IPS-15b (cell line): Measurements from ENCODE around the gene TCHP.
"Not testable (repeated sequence)": the region's sequence is repeated elsewhere in the genome, so short reads cannot be mapped to it uniquely, and the experiment has no call there.

Experiments
- H3K27me3 ChIP-seq: one replicate; pipeline ENCODE4 v1.6.1; 2013; ENCODE audit warnings: low read length; ENCODE audit not compliant: control insufficient read depth, insufficient read depth
- H3K36me3 ChIP-seq: one replicate; pipeline ENCODE4 v1.6.1; 2013; ENCODE audit warnings: low read length; ENCODE audit not compliant: control insufficient read depth, insufficient read depth
- H3K4me1 ChIP-seq: one replicate; pipeline ENCODE4 v1.6.1; 2013; ENCODE audit warnings: mild to moderate bottlenecking, low read length; ENCODE audit not compliant: control insufficient read depth, insufficient read depth
- H3K4me3 ChIP-seq: one replicate; pipeline ENCODE4 v1.5.1; 2013; ENCODE audit warnings: low read depth, low read length
- H3K9ac ChIP-seq: one replicate; pipeline ENCODE4 v1.6.1; 2013; ENCODE audit warnings: low read depth, mild to moderate bottlenecking, low read length
- H3K9me3 ChIP-seq: one replicate; pipeline ENCODE4 v1.6.1; 2013; ENCODE audit warnings: mild to moderate bottlenecking, low read length; ENCODE audit not compliant: control insufficient read depth, insufficient read depth

Gene TCHP

DNA sequence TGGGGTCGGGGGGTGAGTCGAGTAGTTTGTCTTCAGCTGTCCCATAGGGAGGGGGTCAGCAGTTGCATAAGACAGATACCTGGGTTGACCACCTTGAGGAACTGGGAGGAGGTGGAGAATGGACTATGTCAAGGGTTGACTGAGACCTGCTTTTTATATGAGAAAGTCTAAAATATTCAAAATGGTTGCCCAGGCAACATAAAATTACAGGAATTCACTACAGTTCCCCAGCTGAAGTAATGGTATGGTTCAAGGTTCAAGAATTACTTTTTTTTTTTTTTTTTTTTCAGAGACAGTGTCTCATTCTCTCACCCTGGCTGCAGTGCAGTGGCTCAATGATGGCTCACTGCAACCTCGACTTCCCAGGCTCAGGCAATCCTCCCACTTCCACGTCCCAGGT is 5.1 kb upstream of the TCHP start:
- H3K4me3 ChIP-seq: no peak overlapping the region
- H3K4me1 ChIP-seq: no peaks in the 10 kb centered on the region
- no peaks in the 10 kb centered on the region for H3K9me3 ChIP-seq
- peaks cover 57% of the 10 kb centered on the region for H3K27me3 ChIP-seq
- H3K9ac ChIP-seq: no peak overlapping the region
- H3K36me3 ChIP-seq: no peaks in the 10 kb centered on the region

DNA sequence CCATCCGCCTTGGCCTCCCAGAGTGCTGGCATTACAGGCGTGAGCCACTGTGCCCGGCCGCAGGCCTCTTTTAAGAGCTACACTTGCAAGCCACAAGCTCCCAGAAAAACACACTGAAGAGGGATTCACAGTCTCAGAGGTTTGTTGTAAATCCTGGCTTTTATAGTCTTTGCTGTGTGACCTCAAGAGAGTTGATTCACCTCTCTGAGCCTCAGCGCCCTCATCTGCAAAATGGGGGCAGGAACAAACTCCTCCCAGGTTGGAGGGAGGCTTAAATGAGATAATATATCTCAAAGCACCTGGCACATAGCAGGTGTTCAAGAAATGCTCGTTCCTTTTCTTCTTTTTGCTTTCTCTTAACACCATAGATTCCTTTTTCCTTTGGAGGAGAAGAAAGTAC is 3.9 kb upstream of the TCHP start:
- H3K9me3 ChIP-seq: no peaks in the 10 kb centered on the region
- H3K9ac ChIP-seq: no peak overlapping the region
- no peaks in the 10 kb centered on the region for H3K4me1 ChIP-seq
- H3K27me3 ChIP-seq: peaks cover 61% of the 10 kb centered on the region
- H3K36me3 ChIP-seq: no peaks in the 10 kb centered on the region
- no peak overlapping the region for H3K4me3 ChIP-seq

- Histone ChIP-seq H3K27me3 (peaks cover 67% of the 10 kb centered on the region), H3K4me1 (no peaks in the 10 kb centered on the region), H3K36me3 (no peaks in the 10 kb centered on the region), H3K4me3 (no peak overlapping the region), H3K9ac (no peak overlapping the region), H3K9me3 (no peaks in the 10 kb centered on the region)
Observed at GRCh38 chr12:109897029-109897428, 3.0 kb upstream of the TCHP start.

- H3K27me3 ChIP-seq: peaks cover 83% of the 10 kb centered on the region
- H3K4me3 ChIP-seq: peak overlapping the region; percentile 49
- H3K9me3 ChIP-seq, H3K9ac ChIP-seq, H3K4me1 ChIP-seq, H3K36me3 ChIP-seq: not testable (repeated sequence)
Observed at GRCh38 chr12:109899345-109899744, 729 bp upstream of the TCHP start.

GRCh38 chr12:109900752-109901580 is 892 bp downstream of the TCHP start:
- H3K27me3 ChIP-seq: peaks cover 90% of the 10 kb centered on the region
- H3K9ac ChIP-seq: peak overlapping the region; percentile 47
- H3K4me1 ChIP-seq: no peaks in the 10 kb centered on the region
- H3K4me3 ChIP-seq: peak overlapping the region; percentile 49
- no peaks in the 10 kb centered on the region for H3K36me3 ChIP-seq
- no peaks in the 10 kb centered on the region for H3K9me3 ChIP-seq

DNA sequence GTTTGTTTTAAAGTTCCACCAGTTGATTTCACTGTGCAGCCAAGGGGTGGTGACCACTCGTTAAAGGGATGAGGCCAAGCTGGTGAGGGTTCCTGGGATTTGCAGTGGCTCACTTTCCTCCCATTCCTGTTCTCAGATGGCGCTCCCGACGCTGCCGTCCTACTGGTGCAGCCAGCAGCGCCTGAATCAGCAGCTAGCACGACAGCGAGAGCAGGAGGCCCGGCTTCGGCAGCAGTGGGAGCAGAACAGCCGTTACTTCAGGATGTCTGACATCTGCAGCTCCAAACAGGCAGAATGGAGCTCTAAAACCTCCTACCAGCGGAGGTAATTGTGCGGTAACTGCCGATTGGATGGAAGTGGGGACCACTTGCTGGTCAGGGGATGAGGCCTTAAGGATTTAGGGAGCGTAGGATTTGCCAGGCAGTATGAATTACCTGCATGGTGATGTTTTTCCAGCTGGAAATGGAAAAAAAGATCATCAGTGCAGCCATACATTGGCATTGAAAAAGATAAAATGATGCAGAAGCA is 2.9 kb downstream of the TCHP start:
- peaks cover 75% of the 10 kb centered on the region for H3K27me3 ChIP-seq
- no peaks in the 10 kb centered on the region for H3K36me3 ChIP-seq
- no peak overlapping the region for H3K9ac ChIP-seq
- H3K4me1 ChIP-seq: no peaks in the 10 kb centered on the region
- no peak overlapping the region for H3K4me3 ChIP-seq
- no peaks in the 10 kb centered on the region for H3K9me3 ChIP-seq

GRCh38 chr12:109905301-109905700 is 5.2 kb downstream of the TCHP start:
- Histone ChIP-seq H3K27me3 (peaks cover 55% of the 10 kb centered on the region), H3K9ac (no peak overlapping the region), H3K4me3 (no peak overlapping the region), H3K9me3 (no peaks in the 10 kb centered on the region), H3K36me3 (no peaks in the 10 kb centered on the region), H3K4me1 (no peaks in the 10 kb centered on the region)

DNA sequence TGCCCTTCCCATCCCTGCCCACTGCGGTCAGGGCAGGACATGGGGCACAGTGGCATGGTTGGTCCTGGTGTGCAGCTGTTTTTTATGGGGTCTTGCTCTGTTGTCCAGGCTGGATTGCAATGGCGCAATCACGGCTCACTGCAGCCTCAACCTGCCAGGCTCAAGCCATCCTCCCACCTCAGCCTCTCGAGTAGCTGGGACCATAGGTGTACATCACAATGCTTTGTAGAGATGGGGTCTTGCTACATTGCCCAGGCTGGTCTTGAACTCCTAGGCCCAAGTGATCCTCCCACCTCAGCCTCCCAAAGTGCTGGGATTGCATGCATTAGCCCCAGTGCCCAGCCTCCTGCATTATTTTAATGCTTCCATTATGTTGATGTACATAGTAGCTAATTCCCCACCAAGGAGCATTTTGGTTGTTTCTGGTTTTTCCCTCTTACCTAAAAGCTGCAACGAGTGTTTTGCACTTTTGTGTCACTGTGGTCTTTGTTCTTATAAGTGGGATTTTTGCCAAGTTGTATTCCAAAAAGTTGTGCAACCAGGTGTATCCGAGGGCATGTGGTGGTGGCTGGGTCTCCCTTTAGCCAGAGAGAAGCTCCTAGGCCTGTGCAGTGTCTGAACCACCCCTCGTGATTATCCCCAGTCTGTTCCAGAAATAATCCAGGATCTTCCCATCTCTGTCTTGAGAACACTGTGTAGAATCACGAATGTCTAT is 10.3 kb downstream of the TCHP start:
- Histone ChIP-seq H3K27me3 (peaks cover 10% of the 10 kb centered on the region), H3K9ac (no peak overlapping the region), H3K36me3 (peaks cover 4% of the 10 kb centered on the region), H3K4me1 (no peaks in the 10 kb centered on the region), H3K9me3 (no peaks in the 10 kb centered on the region), H3K4me3 (no peak overlapping the region)

- no peaks in the 10 kb centered on the region for H3K9me3 ChIP-seq
- no peak overlapping the region for H3K9ac ChIP-seq
- no peak overlapping the region for H3K4me3 ChIP-seq
- H3K4me1 ChIP-seq: no peaks in the 10 kb centered on the region
- H3K27me3 ChIP-seq: peaks cover 7% of the 10 kb centered on the region
- H3K36me3 ChIP-seq: peaks cover 5% of the 10 kb centered on the region
Observed at GRCh38 chr12:109910969-109911348, 10.9 kb downstream of the TCHP start.

GRCh38 chr12:109912855-109913321 is 12.8 kb downstream of the TCHP start:
- H3K36me3 ChIP-seq: peaks cover 5% of the 10 kb centered on the region
- no peak overlapping the region for H3K4me3 ChIP-seq
- H3K27me3 ChIP-seq: peaks cover 2% of the 10 kb centered on the region
- H3K9me3 ChIP-seq: no peaks in the 10 kb centered on the region
- H3K9ac ChIP-seq: no peak overlapping the region
- no peaks in the 10 kb centered on the region for H3K4me1 ChIP-seq

- H3K27me3 ChIP-seq: no peaks in the 10 kb centered on the region
- peaks cover 5% of the 10 kb centered on the region for H3K36me3 ChIP-seq
- no peaks in the 10 kb centered on the region for H3K4me1 ChIP-seq
- no peak overlapping the region for H3K4me3 ChIP-seq
- H3K9me3 ChIP-seq: no peaks in the 10 kb centered on the region
- no peak overlapping the region for H3K9ac ChIP-seq
Observed at GRCh38 chr12:109914461-109914860, 14.4 kb downstream of the TCHP start.
